RWPE2 (cell line): ENCODE results near the gene GPR12.

ENCODE experiments used
- ATAC-seq: fragments of 200-7000 bp; cut with Tn5 transposase; 3 replicates; pipeline ENCODE4 v1.9.1; 2021; ENCODE audit warnings: low read depth
- DNase-seq: peaks from one replicate; pipeline ENCODE4 v3.0.0-alpha.2; 2020; ENCODE audit warnings: low spot score
- H3K27ac ChIP-seq: fragments of 450-650 bp; 2 replicates; pipeline ENCODE4 v1.5.1; 2017; ENCODE audit warnings: mild to moderate bottlenecking; ENCODE audit not compliant: poor library complexity, severe bottlenecking
- H3K27me3 ChIP-seq: fragments of 250-450 bp; sonication (Bioruptor Pico); 2 replicates; pipeline ENCODE4 v1.5.1; 2021; ENCODE audit warnings: mild to moderate bottlenecking, moderate library complexity; ENCODE audit not compliant: insufficient read depth, poor library complexity, severe bottlenecking
- H3K36me3 ChIP-seq: fragments of 250-450 bp; sonication (Bioruptor Pico); 2 replicates; pipeline ENCODE4 v1.5.1; 2020; ENCODE audit warnings: low read depth, mild to moderate bottlenecking, moderate library complexity
- H3K4me1 ChIP-seq: fragments of 250-450 bp; sonication (Bioruptor Pico); 2 replicates; pipeline ENCODE4 v1.5.1; 2021; ENCODE audit warnings: mild to moderate bottlenecking, moderate library complexity; ENCODE audit not compliant: insufficient read depth, poor library complexity, severe bottlenecking
- H3K4me3 ChIP-seq: fragments of 250-450 bp; sonication (Bioruptor Pico); 2 replicates; pipeline ENCODE4 v1.5.1; 2021; ENCODE audit warnings: mild to moderate bottlenecking, moderate library complexity; ENCODE audit not compliant: severe bottlenecking
- H3K9me3 ChIP-seq: fragments of 250-450 bp; sonication (Bioruptor Pico); 2 replicates; pipeline ENCODE4 v1.5.1; 2021; ENCODE audit warnings: mild to moderate bottlenecking, moderate library complexity; ENCODE audit not compliant: severe bottlenecking
- TF ChIP-seq, protein P1 (sequence below): fragments of 450-650 bp; IDR thresholded peaks from one replicate; pipeline ENCODE4 v1.5.1; 2017; ENCODE audit warnings: mild to moderate bottlenecking, moderate library complexity; ENCODE audit not compliant: poor library complexity, severe bottlenecking

Gene GPR12

DNA sequence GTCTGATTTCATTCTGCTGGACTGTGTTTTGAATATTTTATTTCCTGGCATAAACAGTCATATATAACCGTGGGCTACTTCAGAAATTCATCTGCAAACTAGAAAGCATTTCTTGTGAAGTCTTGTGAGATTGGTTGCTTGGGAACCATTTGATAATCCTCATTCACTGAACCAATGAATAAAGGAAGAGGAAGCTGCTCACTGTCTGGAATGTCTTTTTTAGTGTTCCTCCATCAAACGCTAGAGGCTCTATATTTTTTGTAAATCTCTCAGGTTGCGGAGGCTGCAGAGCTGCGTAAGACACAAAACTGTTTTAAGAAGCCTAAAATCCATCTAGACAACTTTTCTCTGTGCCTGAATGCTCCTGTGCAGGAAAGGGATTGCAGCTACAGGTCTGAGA, 18.7 kb upstream of the GPR12 start:
- TF ChIP-seq, protein P1, sequence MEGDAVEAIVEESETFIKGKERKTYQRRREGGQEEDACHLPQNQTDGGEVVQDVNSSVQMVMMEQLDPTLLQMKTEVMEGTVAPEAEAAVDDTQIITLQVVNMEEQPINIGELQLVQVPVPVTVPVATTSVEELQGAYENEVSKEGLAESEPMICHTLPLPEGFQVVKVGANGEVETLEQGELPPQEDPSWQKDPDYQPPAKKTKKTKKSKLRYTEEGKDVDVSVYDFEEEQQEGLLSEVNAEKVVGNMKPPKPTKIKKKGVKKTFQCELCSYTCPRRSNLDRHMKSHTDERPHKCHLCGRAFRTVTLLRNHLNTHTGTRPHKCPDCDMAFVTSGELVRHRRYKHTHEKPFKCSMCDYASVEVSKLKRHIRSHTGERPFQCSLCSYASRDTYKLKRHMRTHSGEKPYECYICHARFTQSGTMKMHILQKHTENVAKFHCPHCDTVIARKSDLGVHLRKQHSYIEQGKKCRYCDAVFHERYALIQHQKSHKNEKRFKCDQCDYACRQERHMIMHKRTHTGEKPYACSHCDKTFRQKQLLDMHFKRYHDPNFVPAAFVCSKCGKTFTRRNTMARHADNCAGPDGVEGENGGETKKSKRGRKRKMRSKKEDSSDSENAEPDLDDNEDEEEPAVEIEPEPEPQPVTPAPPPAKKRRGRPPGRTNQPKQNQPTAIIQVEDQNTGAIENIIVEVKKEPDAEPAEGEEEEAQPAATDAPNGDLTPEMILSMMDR: no peak

DNA sequence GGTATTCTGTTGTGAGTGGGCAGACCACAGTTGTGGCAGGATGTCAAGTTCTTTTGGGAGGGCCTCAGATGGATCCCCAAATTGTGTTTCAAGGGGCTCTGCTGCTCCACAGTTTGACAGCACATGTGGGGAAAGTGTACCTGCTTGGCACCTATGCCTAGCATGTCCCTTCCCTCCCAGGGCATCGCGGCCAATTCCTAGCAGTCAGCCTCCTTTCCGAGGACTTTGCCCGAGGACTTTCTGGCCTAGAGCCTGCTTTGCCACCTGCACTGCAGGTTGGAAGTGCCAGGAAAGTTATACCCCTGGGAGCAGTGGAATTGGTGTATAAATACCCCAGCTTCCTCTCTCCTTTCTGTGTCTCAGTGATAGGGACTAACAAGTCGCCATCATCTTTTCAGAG, 11.9 kb upstream of the GPR12 start:
- DNase-seq (no peak), ATAC-seq (no peak)
- Histone ChIP-seq H3K4me1 (no peaks in the 10 kb centered on the region), H3K27ac (no peak overlapping the region), H3K27me3 (peaks cover 3% of the 10 kb centered on the region), H3K4me3 (no peak overlapping the region), H3K9me3 (no peaks in the 10 kb centered on the region), H3K36me3 (no peaks in the 10 kb centered on the region)
- TF ChIP-seq, protein P1: no peak

More for the DNA sequence above, 18.7 kb upstream of the GPR12 start:
- Histone ChIP-seq H3K36me3 (no peaks in the 10 kb centered on the region), H3K4me3 (no peak overlapping the region), H3K4me1 (no peaks in the 10 kb centered on the region), H3K9me3 (no peaks in the 10 kb centered on the region), H3K27ac (no peak overlapping the region), H3K27me3 (peaks cover 9% of the 10 kb centered on the region)
- DNase-seq: no peak
- no peak for ATAC-seq

- ATAC-seq: no peak
- DNase-seq: no peak
- no peaks in the 10 kb centered on the region for H3K9me3 ChIP-seq
- TF ChIP-seq, protein P1: no peak
- no peaks in the 10 kb centered on the region for H3K36me3 ChIP-seq
- no peak overlapping the region for H3K4me3 ChIP-seq
- no peaks in the 10 kb centered on the region for H3K4me1 ChIP-seq
- H3K27ac ChIP-seq: no peak overlapping the region
- peaks cover 3% of the 10 kb centered on the region for H3K27me3 ChIP-seq
Measured at GRCh38 chr13:26771796-26772195, 11.2 kb upstream of the GPR12 start.

GRCh38 chr13:26762745-26763345, 2.3 kb upstream of the GPR12 start:
- no peak for DNase-seq
- H3K27ac ChIP-seq: no peak overlapping the region
- no peaks in the 10 kb centered on the region for H3K4me1 ChIP-seq
- TF ChIP-seq, protein P1: no peak
- no peaks in the 10 kb centered on the region for H3K36me3 ChIP-seq
- H3K4me3 ChIP-seq: no peak overlapping the region
- H3K9me3 ChIP-seq: no peaks in the 10 kb centered on the region
- peaks cover 68% of the 10 kb centered on the region for H3K27me3 ChIP-seq
- ATAC-seq: no peak

DNA sequence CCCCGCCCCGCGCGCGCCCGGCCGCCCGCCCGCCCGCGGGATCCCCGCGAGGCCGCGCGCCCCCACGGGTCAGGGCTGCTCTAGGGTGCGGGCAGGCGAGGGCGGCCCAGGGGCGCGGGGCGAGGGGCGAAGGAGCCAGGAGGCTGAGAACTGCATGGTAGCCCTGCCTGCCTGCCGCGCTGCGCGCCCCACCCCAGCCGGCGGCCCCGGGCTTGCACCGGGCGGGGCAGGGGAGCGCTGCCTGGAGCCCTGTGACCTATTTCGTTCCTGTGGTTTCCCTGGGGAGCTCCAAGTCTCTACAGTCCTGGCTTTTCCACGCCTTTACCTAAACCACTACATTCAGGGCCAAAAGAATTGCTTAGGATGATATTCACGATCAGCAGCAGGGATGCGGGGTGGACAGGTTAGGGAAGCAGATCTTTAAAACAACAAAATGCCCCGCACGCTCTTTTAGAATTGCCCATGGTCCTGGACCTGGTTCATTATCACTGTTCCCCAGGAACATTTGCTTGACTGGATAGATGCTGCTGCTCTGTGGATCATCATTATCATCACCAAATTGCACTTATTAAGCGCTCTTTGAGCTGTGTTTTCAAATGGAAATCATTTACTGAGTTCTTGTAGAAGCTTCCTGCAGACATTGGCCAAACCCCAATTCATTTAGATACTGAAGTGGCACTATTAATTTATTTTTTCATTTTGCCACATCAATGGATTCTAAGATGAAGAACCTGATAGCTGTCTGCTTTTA, 421 bp upstream of the GPR12 start:
- Histone ChIP-seq H3K4me3 (no peak overlapping the region), H3K36me3 (no peaks in the 10 kb centered on the region), H3K27ac (no peak overlapping the region), H3K27me3 (peaks cover 80% of the 10 kb centered on the region), H3K9me3 (no peaks in the 10 kb centered on the region), H3K4me1 (no peaks in the 10 kb centered on the region)
- TF ChIP-seq, protein P1: no peak
- DNase-seq: no peak
- ATAC-seq: peak; percentile 42; the same call in 1 of the 3 replicates
